Rectal smooth muscle tissue (tissue), 1 donor: ENCODE data around the gene OR10J1.
"Not testable (repeated sequence)": the region's sequence is repeated elsewhere in the genome, so short reads cannot be mapped to it uniquely, and the experiment has no call there.

ENCODE experiments used
- H3K27ac ChIP-seq: one replicate; pipeline ENCODE4 v1.7.0; 2013; ENCODE audit warnings: low read depth, low read length, inconsistent platforms
- H3K27me3 ChIP-seq: one replicate; pipeline ENCODE4 v1.7.0; 2013; ENCODE audit warnings: low read length; ENCODE audit not compliant: control insufficient read depth, insufficient read depth
- H3K36me3 ChIP-seq: one replicate; pipeline ENCODE4 v1.7.0; 2013; ENCODE audit warnings: low read length; ENCODE audit not compliant: control insufficient read depth, insufficient read depth
- H3K4me1 ChIP-seq: one replicate; pipeline ENCODE4 v1.7.0; 2013; ENCODE audit warnings: low read length; ENCODE audit not compliant: control insufficient read depth, insufficient read depth
- H3K4me3 ChIP-seq: one replicate; pipeline ENCODE4 v1.7.0; 2013; ENCODE audit warnings: low read length
- H3K9ac ChIP-seq: one replicate; pipeline ENCODE4 v1.7.0; 2013; ENCODE audit warnings: low read length

OR10J1 gene

GRCh38 chr1:159444511-159444910, 5.0 kb downstream of the OR10J1 start:
- Histone ChIP-seq H3K36me3 (no peaks in the 10 kb centered on the region), H3K9ac (no peak overlapping the region), H3K27me3 (no peaks in the 10 kb centered on the region), H3K27ac (no peak overlapping the region), H3K4me3 (no peak overlapping the region), H3K4me1 (no peaks in the 10 kb centered on the region)

GRCh38 chr1:159448181-159448580, 8.7 kb downstream of the OR10J1 start:
- Histone ChIP-seq H3K4me3 (no peak overlapping the region), H3K27me3 (no peaks in the 10 kb centered on the region), H3K27ac (no peak overlapping the region), H3K9ac (no peak overlapping the region), H3K36me3 (no peaks in the 10 kb centered on the region), H3K4me1 (no peaks in the 10 kb centered on the region)

- H3K4me3 ChIP-seq, H3K9ac ChIP-seq, H3K27ac ChIP-seq, H3K36me3 ChIP-seq, H3K27me3 ChIP-seq, H3K4me1 ChIP-seq: not testable (repeated sequence)
These were observed 10.1 kb downstream of the OR10J1 start for GRCh38 chr1:159449605-159450004.

GRCh38 chr1:159459551-159459950, 20.0 kb downstream of the OR10J1 start:
- H3K9ac ChIP-seq: no peak overlapping the region
- H3K4me3 ChIP-seq: no peak overlapping the region
- no peaks in the 10 kb centered on the region for H3K4me1 ChIP-seq
- no peak overlapping the region for H3K27ac ChIP-seq
- no peaks in the 10 kb centered on the region for H3K27me3 ChIP-seq
- H3K36me3 ChIP-seq: no peaks in the 10 kb centered on the region

- Histone ChIP-seq H3K27ac (no peak overlapping the region), H3K9ac (no peak overlapping the region), H3K4me1 (no peaks in the 10 kb centered on the region), H3K4me3 (no peak overlapping the region), H3K27me3 (no peaks in the 10 kb centered on the region), H3K36me3 (no peaks in the 10 kb centered on the region)
These were observed 25.7 kb downstream of the OR10J1 start for GRCh38 chr1:159465191-159465603.

GRCh38 chr1:159468321-159468720, 28.8 kb downstream of the OR10J1 start:
- no peak overlapping the region for H3K27ac ChIP-seq
- H3K36me3 ChIP-seq: no peaks in the 10 kb centered on the region
- no peaks in the 10 kb centered on the region for H3K27me3 ChIP-seq
- H3K4me1 ChIP-seq: no peaks in the 10 kb centered on the region
- no peak overlapping the region for H3K4me3 ChIP-seq
- H3K9ac ChIP-seq: no peak overlapping the region

GRCh38 chr1:159469921-159470533, 30.5 kb downstream of the OR10J1 start:
- no peak overlapping the region for H3K9ac ChIP-seq
- no peaks in the 10 kb centered on the region for H3K36me3 ChIP-seq
- H3K4me3 ChIP-seq: no peak overlapping the region
- no peak overlapping the region for H3K27ac ChIP-seq
- no peaks in the 10 kb centered on the region for H3K4me1 ChIP-seq
- no peaks in the 10 kb centered on the region for H3K27me3 ChIP-seq

GRCh38 chr1:159473335-159473734, 33.8 kb downstream of the OR10J1 start:
- H3K36me3 ChIP-seq: no peaks in the 10 kb centered on the region
- no peak overlapping the region for H3K27ac ChIP-seq
- no peak overlapping the region for H3K9ac ChIP-seq
- H3K4me1 ChIP-seq: no peaks in the 10 kb centered on the region
- H3K27me3 ChIP-seq: no peaks in the 10 kb centered on the region
- H3K4me3 ChIP-seq: no peak overlapping the region

- Histone ChIP-seq H3K4me1 (no peaks in the 10 kb centered on the region), H3K27me3 (no peaks in the 10 kb centered on the region), H3K36me3 (no peaks in the 10 kb centered on the region), H3K27ac (no peak overlapping the region), H3K9ac (no peak overlapping the region), H3K4me3 (no peak overlapping the region)
These were observed 35.4 kb downstream of the OR10J1 start for GRCh38 chr1:159474926-159475325.

GRCh38 chr1:159483501-159483900, 44.0 kb downstream of the OR10J1 start:
- Histone ChIP-seq H3K27me3 (no peaks in the 10 kb centered on the region), H3K9ac (no peak overlapping the region), H3K4me1 (no peaks in the 10 kb centered on the region), H3K36me3 (no peaks in the 10 kb centered on the region), H3K27ac (no peak overlapping the region), H3K4me3 (no peak overlapping the region)
